Peyer's patch (tissue), 4 donors: ENCODE results near the gene PACS2.
"Not testable (repeated sequence)": the region's sequence is repeated elsewhere in the genome, so short reads cannot be mapped to it uniquely, and the experiment has no call there.

Source experiments
- CTCF ChIP-seq, 6 experiments: fragments of 450-650 bp in 4 of 6; fragments of 200-600 bp in 2 of 6; sonication (generic) in 1 of 6; IDR thresholded peaks; one replicate each; pipeline ENCODE4 v1.5.1; 2017 to 2019; ENCODE audit warnings: antibody characterized with exemption in 6 of 6, mild to moderate bottlenecking in 3 of 6, moderate library complexity in 1 of 6
- POLR2A ChIP-seq, 2 donors: fragments of 450-650 bp; IDR thresholded peaks; one replicate each; pipeline ENCODE4 v1.5.1; 2017; ENCODE audit warnings: antibody characterized with exemption in 2 of 2, mild to moderate bottlenecking in 2 of 2, moderate library complexity in 2 of 2

GRCh38 chr14:105288936-105289335 lies 25.6 kb upstream of the PACS2 start:
- not testable (repeated sequence) for TF ChIP-seq CTCF, POLR2A (IDR thresholded peaks at IDR 0.05)
